SK-N-SH treated with all-trans-retinoic acid at 6 μM for 48 hours (cell line): Measurements from ENCODE around the gene LCE1D.

Experiments used
- ARNTL ChIP-seq: fragments of 450-650 bp; formaldehyde crosslinking; IDR thresholded peaks from 2 replicates; pipeline ENCODE4 v1.5.0; 2020; ENCODE audit warnings: low read depth, mild to moderate bottlenecking, moderate library complexity, borderline replicate concordance
- CSDC2 ChIP-seq: fragments of 250-450 bp; sonication (Bioruptor Pico); IDR thresholded peaks from 2 replicates; pipeline ENCODE4 v1.5.0; 2020; ENCODE audit warnings: mild to moderate bottlenecking, moderate library complexity
- POU6F1 ChIP-seq: fragments of 250-450 bp; sonication (Bioruptor Pico); IDR thresholded peaks from 2 replicates; pipeline ENCODE4 v1.8.0; 2021; ENCODE audit warnings: low read depth, mild to moderate bottlenecking, moderate library complexity, borderline replicate concordance
- SNAI2 ChIP-seq: fragments of 250-450 bp; sonication (Bioruptor Pico); IDR thresholded peaks from 2 replicates; pipeline ENCODE4 v1.5.0; 2020; ENCODE audit warnings: mild to moderate bottlenecking, moderate library complexity
- TF ChIP-seq, protein P1 (sequence below): fragments of 250-450 bp; sonication (Bioruptor Pico); IDR thresholded peaks from 2 replicates; pipeline ENCODE4 v1.8.0; 2020; ENCODE audit warnings: mild to moderate bottlenecking, moderate library complexity, borderline replicate concordance

- no peak for TF ChIP-seq CSDC2
- no peak for TF ChIP-seq SNAI2 (CRISPR knock-in tag)
- no peak for TF ChIP-seq POU6F1
- TF ChIP-seq ARNTL (CRISPR knock-in tag) = no peak
- TF ChIP-seq, protein P1, sequence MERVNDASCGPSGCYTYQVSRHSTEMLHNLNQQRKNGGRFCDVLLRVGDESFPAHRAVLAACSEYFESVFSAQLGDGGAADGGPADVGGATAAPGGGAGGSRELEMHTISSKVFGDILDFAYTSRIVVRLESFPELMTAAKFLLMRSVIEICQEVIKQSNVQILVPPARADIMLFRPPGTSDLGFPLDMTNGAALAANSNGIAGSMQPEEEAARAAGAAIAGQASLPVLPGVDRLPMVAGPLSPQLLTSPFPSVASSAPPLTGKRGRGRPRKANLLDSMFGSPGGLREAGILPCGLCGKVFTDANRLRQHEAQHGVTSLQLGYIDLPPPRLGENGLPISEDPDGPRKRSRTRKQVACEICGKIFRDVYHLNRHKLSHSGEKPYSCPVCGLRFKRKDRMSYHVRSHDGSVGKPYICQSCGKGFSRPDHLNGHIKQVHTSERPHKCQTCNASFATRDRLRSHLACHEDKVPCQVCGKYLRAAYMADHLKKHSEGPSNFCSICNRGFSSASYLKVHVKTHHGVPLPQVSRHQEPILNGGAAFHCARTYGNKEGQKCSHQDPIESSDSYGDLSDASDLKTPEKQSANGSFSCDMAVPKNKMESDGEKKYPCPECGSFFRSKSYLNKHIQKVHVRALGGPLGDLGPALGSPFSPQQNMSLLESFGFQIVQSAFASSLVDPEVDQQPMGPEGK (CRISPR knock-in tag) = no peak
Measured at GRCh38 chr1:152817309-152817708, 20.8 kb downstream of the LCE1D start.
